Stimulated activated CD8-positive, alpha-beta memory T cell treated with anti-CD3 and anti-CD28 coated beads, Interleukin-7, amount 100 ng/mL, for 4 hours (primary cell): ENCODE measurements around the gene MLH3.
A peak's percentile ranks its signal among the peaks of the same experiment; 100 is the strongest.
"Not testable (repeated sequence)": the region's sequence is repeated elsewhere in the genome, so short reads cannot be mapped to it uniquely, and the experiment has no call there.

Source experiments
- DNase-seq, 2 donors: peaks; one replicate each; pipeline ENCODE4 v3.0.0-alpha.2; 2020; ENCODE audit warnings: low read depth in 2 of 2

The MLH3 gene

GRCh38 chr14:75025876-75026275, 25.4 kb downstream of the MLH3 start:
- DNase-seq: no peak

- DNase-seq: no peak
Measured at GRCh38 chr14:75025082-75025481, 26.2 kb downstream of the MLH3 start.

- DNase-seq: no peak
Measured at GRCh38 chr14:75023108-75023507, 28.2 kb downstream of the MLH3 start.

- no peak for DNase-seq
Measured at GRCh38 chr14:75022655-75023054, 28.6 kb downstream of the MLH3 start.

- DNase-seq: no peak
Measured at GRCh38 chr14:75018694-75019093, 32.6 kb downstream of the MLH3 start.

GRCh38 chr14:75016815-75017214, 34.5 kb downstream of the MLH3 start:
- no peak for DNase-seq

- no peak for DNase-seq
Measured at GRCh38 chr14:75015496-75015895, 35.8 kb downstream of the MLH3 start.

GRCh38 chr14:75013290-75013689, 38.0 kb downstream of the MLH3 start:
- DNase-seq: no peak

GRCh38 chr14:75011356-75011994, 39.8 kb downstream of the MLH3 start:
- no peak for DNase-seq

- no peak for DNase-seq
Measured at GRCh38 chr14:75010472-75011093, 40.7 kb downstream of the MLH3 start.

GRCh38 chr14:75009176-75009575, 42.1 kb downstream of the MLH3 start:
- no peak for DNase-seq

- DNase-seq: no peak
Measured at GRCh38 chr14:75005357-75005756, 45.9 kb downstream of the MLH3 start.

- DNase-seq: no peak
Measured at GRCh38 chr14:75003250-75004027, 47.8 kb downstream of the MLH3 start.

- DNase-seq: peak; percentile 98 to 99
Measured at GRCh38 chr14:75002392-75003249, 48.6 kb downstream of the MLH3 start, which contains the start of gene EIF2B2. Gene EIF2B2, plus strand, starts transcription at chr14:75002921. Its CDS starts 70 bp downstream, at chr14:75002991.

- no peak for DNase-seq
Measured at GRCh38 chr14:75001899-75002298, 49.4 kb downstream of the MLH3 start.

- DNase-seq: no peak
Measured at GRCh38 chr14:75001261-75001660, 50.0 kb downstream of the MLH3 start.

GRCh38 chr14:74995781-74996180, 55.5 kb downstream of the MLH3 start:
- DNase-seq: not testable (repeated sequence)

GRCh38 chr14:74994182-74994581, 57.1 kb downstream of the MLH3 start:
- DNase-seq: not testable (repeated sequence)

GRCh38 chr14:74988993-74989392, 62.3 kb downstream of the MLH3 start:
- no peak for DNase-seq

GRCh38 chr14:74988131-74988530, 63.1 kb downstream of the MLH3 start:
- DNase-seq: no peak

- no peak for DNase-seq
Measured at GRCh38 chr14:74985806-74986205, 65.5 kb downstream of the MLH3 start.

GRCh38 chr14:74985028-74985310, 66.3 kb downstream of the MLH3 start:
- DNase-seq: no peak
